Umbilical cord (tissue), 1 donor: ENCODE measurements around the gene FAM170B. TPM values are rescaled to one million over a fixed set of nuclear protein-coding genes. Genes with fewer than 3 reads are reported as not detected.

Source experiments
- total RNA-seq: library from RNA; depleted of rRNA; stranded (reverse); fragments of >200 nt; gene quantifications from one replicate; pipeline ENCODE4 v1.2.3, GENCODE V29; 2014; ENCODE audit warnings: low replicate concordance; ENCODE audit not compliant: insufficient read depth

FAM170B gene
- total RNA-seq, 1 donor from 2014 or later, result not detected

Other genes starting within 250 kb of the FAM170B start
- gene LRRC18, start 194.2 kb downstream of the FAM170B start, total RNA-seq, result 0.48 TPM
- gene VSTM4, start 18.5 kb downstream of the FAM170B start, total RNA-seq, result 8.4 TPM
- 1.4 TPM for gene TMEM273, start 54.4 kb upstream of the FAM170B start, total RNA-seq
- gene C10orf71, start 165.1 kb upstream of the FAM170B start, total RNA-seq, result 3.6 TPM